NCI-H345 treated with DMSO at 0.1 percent for 48 hours (cell line): ENCODE measurements around the gene ITFG1.
"Not testable (repeated sequence)": the region's sequence is repeated elsewhere in the genome, so short reads cannot be mapped to it uniquely, and the experiment has no call there.

Experiments used
- DNase-seq: peaks from one replicate; lab custom pipeline; 2025; ENCODE audit not compliant: unreplicated experiment; lab: John Stamatoyannopoulos, UW

Gene ITFG1

GRCh38 chr16:47161464-47161863 lies 299.4 kb downstream of the ITFG1 start:
- no peak for DNase-seq

GRCh38 chr16:47160422-47160821 lies 300.4 kb downstream of the ITFG1 start:
- DNase-seq = no peak

- no peak for DNase-seq
Measured at GRCh38 chr16:47158992-47159391, 301.9 kb downstream of the ITFG1 start.

GRCh38 chr16:47156680-47157215 lies 304.1 kb downstream of the ITFG1 start:
- no peak for DNase-seq

- DNase-seq = not testable (repeated sequence)
Measured at GRCh38 chr16:47152501-47152900, 308.4 kb downstream of the ITFG1 start.

GRCh38 chr16:47150067-47150466 lies 310.8 kb downstream of the ITFG1 start:
- DNase-seq = no peak

- DNase-seq = no peak
Measured at GRCh38 chr16:47144559-47144877, 316.3 kb downstream of the ITFG1 start.

GRCh38 chr16:47143677-47144558 lies 316.9 kb downstream of the ITFG1 start, which contains the start of gene NETO2:
Gene NETO2 (minus strand): TSS chr16:47143945. CDS start chr16:47143612, 333 bp downstream.
- peak; percentile 20 for DNase-seq

GRCh38 chr16:47142821-47143676 lies 317.8 kb downstream of the ITFG1 start:
- DNase-seq = peak; percentile 5

- no peak for DNase-seq
Measured at GRCh38 chr16:47142486-47142820, 318.4 kb downstream of the ITFG1 start.

GRCh38 chr16:47141773-47142485 lies 318.9 kb downstream of the ITFG1 start:
- DNase-seq = peak; percentile 80

GRCh38 chr16:47140686-47141085 lies 320.2 kb downstream of the ITFG1 start:
- DNase-seq = no peak

GRCh38 chr16:47139561-47140185 lies 321.2 kb downstream of the ITFG1 start:
- no peak for DNase-seq

GRCh38 chr16:47137925-47138324 lies 322.9 kb downstream of the ITFG1 start:
- DNase-seq = not testable (repeated sequence)

GRCh38 chr16:47136099-47136842 lies 324.6 kb downstream of the ITFG1 start:
- DNase-seq = no peak

- DNase-seq = no peak
Measured at GRCh38 chr16:47134550-47134949, 326.3 kb downstream of the ITFG1 start.

- no peak for DNase-seq
Measured at GRCh38 chr16:47132308-47132707, 328.6 kb downstream of the ITFG1 start.

GRCh38 chr16:47129755-47130435 lies 331.0 kb downstream of the ITFG1 start:
- no peak for DNase-seq

- no peak for DNase-seq
Measured at GRCh38 chr16:47127541-47127940, 333.3 kb downstream of the ITFG1 start.
